WTC11 (cell line): ENCODE results near the gene ST6GALNAC3. TPM values are rescaled to one million over a fixed set of nuclear protein-coding genes. Genes with fewer than 3 reads are reported as not detected.

Experiments
- ATAC-seq: fragments of 200-7000 bp; cut with Tn5 transposase; 2 replicates; pipeline ENCODE4 v1.10.0; 2021; ENCODE audit warnings: mild to moderate bottlenecking, moderate library complexity
- CTCF ChIA-PET: fragments of 300-600 bp; sonication (Branson Sonifier 250); formaldehyde crosslinking; loops from one replicate; lab custom pipeline; 2021; ENCODE audit warnings: antibody characterized with exemption; lab: Charles Lee
- POLR2A ChIA-PET: fragments of 350-600 bp; sonication (Branson Sonifier 250); formaldehyde crosslinking; loops from one replicate; lab custom pipeline; 2021; ENCODE audit warnings: antibody characterized with exemption; lab: Charles Lee
- DNase-seq: peaks from one replicate; pipeline ENCODE4 v3.0.0; 2021; ENCODE audit warnings: low spot score
- H3K27ac Mint-ChIP-seq: 2 replicates; pipeline ENCODE4 v1.8.0; 2021; ENCODE audit warnings: mixed read lengths
- H3K27me3 Mint-ChIP-seq: 2 replicates; pipeline ENCODE4 v1.8.0; 2021; ENCODE audit warnings: low read depth, mild to moderate bottlenecking, moderate library complexity, mixed read lengths
- H3K36me3 Mint-ChIP-seq: 2 replicates; pipeline ENCODE4 v1.8.0; 2021; ENCODE audit warnings: mixed read lengths
- H3K4me1 Mint-ChIP-seq: 2 replicates; pipeline ENCODE4 v1.8.0; 2022; ENCODE audit warnings: mixed read lengths
- H3K4me3 Mint-ChIP-seq: 2 replicates; pipeline ENCODE4 v1.8.0; 2021; ENCODE audit warnings: mild to moderate bottlenecking, moderate library complexity, mixed read lengths
- H3K9me3 Mint-ChIP-seq: 2 replicates; pipeline ENCODE4 v1.8.0; 2021; ENCODE audit warnings: mixed read lengths
- ELF4 ChIP-seq: sonication (generic); formaldehyde crosslinking; IDR thresholded peaks from 2 replicates; pipeline ENCODE4 v1.8.1; 2022; ENCODE audit warnings: low read depth, mild to moderate bottlenecking, moderate library complexity, missing genetic modification reagents
- EMX1 ChIP-seq: fragments of 250-450 bp; sonication (Bioruptor Pico); IDR thresholded peaks from 2 replicates; pipeline ENCODE4 v1.8.0; 2021; ENCODE audit warnings: mild to moderate bottlenecking
- ESRRA ChIP-seq: sonication (generic); formaldehyde crosslinking; IDR thresholded peaks from 2 replicates; pipeline ENCODE4 v1.8.1; 2022; ENCODE audit warnings: mild to moderate bottlenecking, missing genetic modification reagents, borderline replicate concordance
- FOXK1 ChIP-seq: sonication (generic); formaldehyde crosslinking; IDR thresholded peaks from 2 replicates; pipeline ENCODE4 v1.8.0; 2022; ENCODE audit warnings: mild to moderate bottlenecking, moderate library complexity, missing genetic modification reagents
- GTF2I ChIP-seq: fragments of 250-450 bp; sonication (Bioruptor Pico); conservative IDR thresholded peaks from 2 replicates; pipeline ENCODE4 v1.4.0; 2021; ENCODE audit warnings: mild to moderate bottlenecking
- KAT7 ChIP-seq: sonication (generic); formaldehyde crosslinking; IDR thresholded peaks from 2 replicates; pipeline ENCODE4 v1.8.1; 2023; ENCODE audit warnings: missing genetic modification reagents, mild to moderate bottlenecking, borderline replicate concordance
- MXD4 ChIP-seq: fragments of 250-450 bp; sonication (Bioruptor Pico); IDR thresholded peaks from 2 replicates; pipeline ENCODE4 v1.8.0; 2021; ENCODE audit warnings: mild to moderate bottlenecking, moderate library complexity, borderline replicate concordance
- NR3C1 ChIP-seq: sonication (generic); formaldehyde crosslinking; conservative IDR thresholded peaks from 2 replicates; pipeline ENCODE4 v1.8.1; 2023; ENCODE audit warnings: low read depth, mild to moderate bottlenecking, missing genetic modification reagents
- RORB ChIP-seq: fragments of 250-450 bp; sonication (Bioruptor Pico); IDR thresholded peaks from 2 replicates; pipeline ENCODE4 v1.9.0; 2021; ENCODE audit warnings: mild to moderate bottlenecking
- SP1 ChIP-seq: sonication (generic); formaldehyde crosslinking; conservative IDR thresholded peaks from 2 replicates; pipeline ENCODE4 v1.8.1; 2022; ENCODE audit warnings: missing genetic modification reagents
- ZNF423 ChIP-seq: fragments of 250-450 bp; sonication (Bioruptor Pico); IDR thresholded peaks from 2 replicates; pipeline ENCODE4 v2.1.2; 2022; ENCODE audit warnings: mild to moderate bottlenecking, moderate library complexity
- total RNA-seq: library from RNA; stranded (reverse); gene quantifications from 3 replicates; pipeline ENCODE4 v1.2.3, GENCODE V29; 2021
- TF ChIP-seq, protein P1 (sequence below): sonication (generic); formaldehyde crosslinking; IDR thresholded peaks from 2 replicates; pipeline ENCODE4 v1.8.1; 2023; ENCODE audit warnings: mild to moderate bottlenecking, missing genetic modification reagents
- TF ChIP-seq, protein P2 (sequence below): fragments of 250-450 bp; sonication (Bioruptor Pico); conservative IDR thresholded peaks from 2 replicates; pipeline ENCODE4 v1.9.0; 2021; ENCODE audit warnings: mild to moderate bottlenecking
- TF ChIP-seq, protein P3 (sequence below): sonication (generic); formaldehyde crosslinking; conservative IDR thresholded peaks from 2 replicates; pipeline ENCODE4 v1.8.1; 2022; ENCODE audit warnings: mild to moderate bottlenecking, missing genetic modification reagents
- TF ChIP-seq, protein P4 (sequence below): sonication (generic); formaldehyde crosslinking; IDR thresholded peaks from 2 replicates; pipeline ENCODE4 v1.8.1; 2022; ENCODE audit warnings: mild to moderate bottlenecking, moderate library complexity, missing genetic modification reagents
- TF ChIP-seq, protein P5 (sequence below): sonication (generic); formaldehyde crosslinking; IDR thresholded peaks from 2 replicates; pipeline ENCODE4 v1.8.1; 2023; ENCODE audit warnings: mild to moderate bottlenecking, moderate library complexity, missing genetic modification reagents
- TF ChIP-seq, protein P6 (sequence below): sonication (generic); formaldehyde crosslinking; IDR thresholded peaks from 2 replicates; pipeline ENCODE4 v1.8.1; 2022; ENCODE audit warnings: missing genetic modification reagents, borderline replicate concordance
- TF ChIP-seq, protein P7 (sequence below): sonication (generic); formaldehyde crosslinking; conservative IDR thresholded peaks from 2 replicates; pipeline ENCODE4 v1.8.1; 2023; ENCODE audit warnings: mild to moderate bottlenecking, low read depth, missing genetic modification reagents, moderate library complexity
- TF ChIP-seq, protein P8 (sequence below): sonication (generic); formaldehyde crosslinking; IDR thresholded peaks from 2 replicates; pipeline ENCODE4 v1.8.1; 2022; ENCODE audit warnings: mild to moderate bottlenecking, missing genetic modification reagents, moderate library complexity, borderline replicate concordance

Gene ST6GALNAC3
- total RNA-seq, 1 experiment from 2014 or later = 11.9 TPM

DNA sequence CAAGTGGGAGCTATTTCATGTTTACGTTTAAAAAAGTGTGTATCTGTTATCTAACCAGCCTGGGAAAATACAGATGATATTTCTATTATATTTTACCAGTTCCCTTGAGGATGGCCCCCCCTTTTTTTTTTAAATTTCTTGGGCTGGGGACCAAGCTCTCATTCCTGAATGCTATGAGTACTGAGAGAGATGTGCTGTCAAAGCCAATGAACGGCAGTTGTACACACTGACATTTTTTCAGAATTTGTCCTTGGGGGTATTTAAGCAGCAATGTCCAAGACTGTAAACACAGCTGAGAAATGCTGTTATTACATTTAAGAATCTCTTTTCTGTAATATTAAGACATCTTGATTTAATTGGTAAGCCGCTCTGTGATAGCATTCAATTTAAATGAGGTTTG is 177.9 kb downstream of the ST6GALNAC3 start (continued):
- TF ChIP-seq, protein P1, sequence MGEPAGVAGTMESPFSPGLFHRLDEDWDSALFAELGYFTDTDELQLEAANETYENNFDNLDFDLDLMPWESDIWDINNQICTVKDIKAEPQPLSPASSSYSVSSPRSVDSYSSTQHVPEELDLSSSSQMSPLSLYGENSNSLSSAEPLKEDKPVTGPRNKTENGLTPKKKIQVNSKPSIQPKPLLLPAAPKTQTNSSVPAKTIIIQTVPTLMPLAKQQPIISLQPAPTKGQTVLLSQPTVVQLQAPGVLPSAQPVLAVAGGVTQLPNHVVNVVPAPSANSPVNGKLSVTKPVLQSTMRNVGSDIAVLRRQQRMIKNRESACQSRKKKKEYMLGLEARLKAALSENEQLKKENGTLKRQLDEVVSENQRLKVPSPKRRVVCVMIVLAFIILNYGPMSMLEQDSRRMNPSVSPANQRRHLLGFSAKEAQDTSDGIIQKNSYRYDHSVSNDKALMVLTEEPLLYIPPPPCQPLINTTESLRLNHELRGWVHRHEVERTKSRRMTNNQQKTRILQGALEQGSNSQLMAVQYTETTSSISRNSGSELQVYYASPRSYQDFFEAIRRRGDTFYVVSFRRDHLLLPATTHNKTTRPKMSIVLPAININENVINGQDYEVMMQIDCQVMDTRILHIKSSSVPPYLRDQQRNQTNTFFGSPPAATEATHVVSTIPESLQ = no peak
- no peak for TF ChIP-seq RORB (CRISPR knock-in tag)
- TF ChIP-seq, protein P2, sequence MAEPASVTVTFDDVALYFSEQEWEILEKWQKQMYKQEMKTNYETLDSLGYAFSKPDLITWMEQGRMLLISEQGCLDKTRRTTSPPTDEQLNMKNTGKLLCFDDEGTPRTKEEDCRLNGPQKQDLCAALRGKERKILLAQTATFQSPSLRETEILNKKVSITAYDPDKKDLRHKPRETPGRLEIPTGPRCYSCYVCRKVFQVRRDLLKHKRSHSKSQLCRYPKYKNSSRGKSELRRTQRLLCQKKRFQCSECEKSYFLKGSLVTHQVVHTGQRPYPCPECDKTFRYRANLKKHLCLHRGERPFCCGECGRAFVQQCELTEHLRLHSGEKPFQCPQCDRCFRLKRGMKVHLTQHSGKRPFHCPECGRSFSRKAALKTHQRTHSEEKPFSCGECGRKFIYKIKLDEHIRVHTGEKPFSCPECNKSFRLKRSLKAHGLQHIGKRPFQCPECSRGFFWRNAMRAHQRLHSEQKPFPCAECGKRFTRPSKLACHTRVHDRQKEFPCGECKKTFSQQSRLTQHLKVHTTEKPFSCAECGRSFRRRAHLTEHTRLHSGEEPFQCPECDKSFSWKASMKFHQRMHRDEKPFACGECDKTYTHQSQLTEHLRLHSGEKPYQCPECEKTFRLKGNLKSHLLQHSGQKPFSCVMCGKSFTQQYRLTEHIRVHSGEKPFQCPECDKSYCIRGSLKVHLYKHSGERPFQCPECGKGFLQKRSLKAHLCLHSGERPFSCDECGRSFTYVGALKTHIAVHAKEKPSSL = no peak

DNA sequence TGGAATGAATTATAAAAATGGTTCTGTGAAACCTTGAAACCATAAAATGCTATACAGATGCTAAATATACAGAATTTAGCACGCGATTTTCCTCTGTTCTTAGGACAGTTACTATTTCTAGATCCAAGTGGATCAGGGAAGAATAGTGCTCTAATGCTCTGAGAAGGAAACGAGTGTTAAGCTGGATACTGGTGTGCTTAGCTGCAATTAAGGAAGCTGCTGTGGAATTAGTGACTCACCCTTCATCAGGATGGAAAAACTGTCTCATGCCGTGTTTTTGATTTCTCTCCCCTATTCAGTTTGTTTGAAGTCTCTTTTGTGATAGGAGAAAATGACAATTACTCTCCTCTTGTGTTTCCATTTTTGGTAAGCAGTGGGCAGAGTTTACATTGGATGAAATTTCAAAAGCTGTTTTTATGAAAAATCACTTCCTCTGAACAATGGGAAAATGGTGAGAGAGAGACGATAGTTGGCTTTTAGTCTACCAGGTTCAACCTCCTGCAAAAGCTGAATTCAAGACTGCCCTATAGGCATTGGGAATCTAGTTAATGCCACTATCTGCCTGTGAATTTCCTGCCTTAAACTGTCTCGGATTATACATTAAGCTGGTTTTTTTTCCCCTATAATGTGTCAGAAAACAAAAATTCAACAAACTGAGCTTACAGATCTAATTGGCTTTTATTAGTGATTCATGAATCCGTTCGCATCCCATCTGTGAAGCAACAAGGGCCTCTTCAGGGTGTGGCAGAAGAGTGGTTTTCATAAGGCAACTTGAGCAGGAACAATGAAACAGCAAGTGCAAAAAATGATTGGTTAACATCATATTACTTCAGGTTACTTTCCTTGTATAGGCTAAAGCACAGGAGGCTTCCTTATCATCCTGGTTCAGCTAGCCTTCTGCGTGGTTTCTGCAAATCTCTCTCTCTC is 179.8 kb downstream of the ST6GALNAC3 start:
- Mint-ChIP-seq H3K27me3 (no peaks in the 10 kb centered on the region), H3K36me3 (no peaks in the 10 kb centered on the region), H3K27ac (0 out of 2 replicates have a peak overlapping the region, but pooled peaks have one; percentile 37), H3K4me1 (peaks cover 58% of the 10 kb centered on the region), H3K9me3 (no peaks in the 10 kb centered on the region), H3K4me3 (no peak overlapping the region)
- ChIA-PET POLR2A (no interaction called here), CTCF (interaction anchor here (0.9 kb wide), 2 partner anchors 100 to 102 kb away, joined by 3 read pairs; no protein-coding TSS in a partner anchor)
- no peak for DNase-seq
- TF ChIP-seq, protein P3, sequence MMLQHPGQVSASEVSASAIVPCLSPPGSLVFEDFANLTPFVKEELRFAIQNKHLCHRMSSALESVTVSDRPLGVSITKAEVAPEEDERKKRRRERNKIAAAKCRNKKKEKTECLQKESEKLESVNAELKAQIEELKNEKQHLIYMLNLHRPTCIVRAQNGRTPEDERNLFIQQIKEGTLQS (CRISPR knock-in tag) = no peak
- TF ChIP-seq EMX1 (CRISPR knock-in tag) (no peak), KAT7 (CRISPR knock-in tag) (no peak), GTF2I (CRISPR knock-in tag) (no peak), NR3C1 (CRISPR knock-in tag) (no peak), ZNF423 (CRISPR knock-in tag) (no peak), SP1 (CRISPR knock-in tag) (no peak), MXD4 (no peak), ESRRA (CRISPR knock-in tag) (no peak), ELF4 (no peak), FOXK1 (no peak)
- TF ChIP-seq, protein P4, sequence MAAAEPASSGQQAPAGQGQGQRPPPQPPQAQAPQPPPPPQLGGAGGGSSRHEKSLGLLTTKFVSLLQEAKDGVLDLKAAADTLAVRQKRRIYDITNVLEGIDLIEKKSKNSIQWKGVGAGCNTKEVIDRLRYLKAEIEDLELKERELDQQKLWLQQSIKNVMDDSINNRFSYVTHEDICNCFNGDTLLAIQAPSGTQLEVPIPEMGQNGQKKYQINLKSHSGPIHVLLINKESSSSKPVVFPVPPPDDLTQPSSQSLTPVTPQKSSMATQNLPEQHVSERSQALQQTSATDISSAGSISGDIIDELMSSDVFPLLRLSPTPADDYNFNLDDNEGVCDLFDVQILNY (CRISPR knock-in tag) = no peak
- TF ChIP-seq, protein P5, sequence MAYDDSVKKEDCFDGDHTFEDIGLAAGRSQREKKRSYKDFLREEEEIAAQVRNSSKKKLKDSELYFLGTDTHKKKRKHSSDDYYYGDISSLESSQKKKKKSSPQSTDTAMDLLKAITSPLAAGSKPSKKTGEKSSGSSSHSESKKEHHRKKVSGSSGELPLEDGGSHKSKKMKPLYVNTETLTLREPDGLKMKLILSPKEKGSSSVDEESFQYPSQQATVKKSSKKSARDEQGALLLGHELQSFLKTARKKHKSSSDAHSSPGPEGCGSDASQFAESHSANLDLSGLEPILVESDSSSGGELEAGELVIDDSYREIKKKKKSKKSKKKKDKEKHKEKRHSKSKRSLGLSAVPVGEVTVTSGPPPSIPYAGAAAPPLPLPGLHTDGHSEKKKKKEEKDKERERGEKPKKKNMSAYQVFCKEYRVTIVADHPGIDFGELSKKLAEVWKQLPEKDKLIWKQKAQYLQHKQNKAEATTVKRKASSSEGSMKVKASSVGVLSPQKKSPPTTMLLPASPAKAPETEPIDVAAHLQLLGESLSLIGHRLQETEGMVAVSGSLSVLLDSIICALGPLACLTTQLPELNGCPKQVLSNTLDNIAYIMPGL (CRISPR knock-in tag) = no peak
- TF ChIP-seq, protein P6, sequence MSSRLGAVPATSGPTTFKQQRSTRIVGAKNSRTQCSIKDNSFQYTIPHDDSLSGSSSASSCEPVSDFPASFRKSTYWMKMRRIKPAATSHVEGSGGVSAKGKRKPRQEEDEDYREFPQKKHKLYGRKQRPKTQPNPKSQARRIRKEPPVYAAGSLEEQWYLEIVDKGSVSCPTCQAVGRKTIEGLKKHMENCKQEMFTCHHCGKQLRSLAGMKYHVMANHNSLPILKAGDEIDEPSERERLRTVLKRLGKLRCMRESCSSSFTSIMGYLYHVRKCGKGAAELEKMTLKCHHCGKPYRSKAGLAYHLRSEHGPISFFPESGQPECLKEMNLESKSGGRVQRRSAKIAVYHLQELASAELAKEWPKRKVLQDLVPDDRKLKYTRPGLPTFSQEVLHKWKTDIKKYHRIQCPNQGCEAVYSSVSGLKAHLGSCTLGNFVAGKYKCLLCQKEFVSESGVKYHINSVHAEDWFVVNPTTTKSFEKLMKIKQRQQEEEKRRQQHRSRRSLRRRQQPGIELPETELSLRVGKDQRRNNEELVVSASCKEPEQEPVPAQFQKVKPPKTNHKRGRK (CRISPR knock-in tag) = no peak
- TF ChIP-seq, protein P7, sequence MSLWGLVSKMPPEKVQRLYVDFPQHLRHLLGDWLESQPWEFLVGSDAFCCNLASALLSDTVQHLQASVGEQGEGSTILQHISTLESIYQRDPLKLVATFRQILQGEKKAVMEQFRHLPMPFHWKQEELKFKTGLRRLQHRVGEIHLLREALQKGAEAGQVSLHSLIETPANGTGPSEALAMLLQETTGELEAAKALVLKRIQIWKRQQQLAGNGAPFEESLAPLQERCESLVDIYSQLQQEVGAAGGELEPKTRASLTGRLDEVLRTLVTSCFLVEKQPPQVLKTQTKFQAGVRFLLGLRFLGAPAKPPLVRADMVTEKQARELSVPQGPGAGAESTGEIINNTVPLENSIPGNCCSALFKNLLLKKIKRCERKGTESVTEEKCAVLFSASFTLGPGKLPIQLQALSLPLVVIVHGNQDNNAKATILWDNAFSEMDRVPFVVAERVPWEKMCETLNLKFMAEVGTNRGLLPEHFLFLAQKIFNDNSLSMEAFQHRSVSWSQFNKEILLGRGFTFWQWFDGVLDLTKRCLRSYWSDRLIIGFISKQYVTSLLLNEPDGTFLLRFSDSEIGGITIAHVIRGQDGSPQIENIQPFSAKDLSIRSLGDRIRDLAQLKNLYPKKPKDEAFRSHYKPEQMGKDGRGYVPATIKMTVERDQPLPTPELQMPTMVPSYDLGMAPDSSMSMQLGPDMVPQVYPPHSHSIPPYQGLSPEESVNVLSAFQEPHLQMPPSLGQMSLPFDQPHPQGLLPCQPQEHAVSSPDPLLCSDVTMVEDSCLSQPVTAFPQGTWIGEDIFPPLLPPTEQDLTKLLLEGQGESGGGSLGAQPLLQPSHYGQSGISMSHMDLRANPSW = no peak
- TF ChIP-seq, protein P8, sequence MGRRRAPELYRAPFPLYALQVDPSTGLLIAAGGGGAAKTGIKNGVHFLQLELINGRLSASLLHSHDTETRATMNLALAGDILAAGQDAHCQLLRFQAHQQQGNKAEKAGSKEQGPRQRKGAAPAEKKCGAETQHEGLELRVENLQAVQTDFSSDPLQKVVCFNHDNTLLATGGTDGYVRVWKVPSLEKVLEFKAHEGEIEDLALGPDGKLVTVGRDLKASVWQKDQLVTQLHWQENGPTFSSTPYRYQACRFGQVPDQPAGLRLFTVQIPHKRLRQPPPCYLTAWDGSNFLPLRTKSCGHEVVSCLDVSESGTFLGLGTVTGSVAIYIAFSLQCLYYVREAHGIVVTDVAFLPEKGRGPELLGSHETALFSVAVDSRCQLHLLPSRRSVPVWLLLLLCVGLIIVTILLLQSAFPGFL = no peak
- ATAC-seq = no peak
